K562 (cell line): ENCODE results near the gene CNNM2. TPM values are rescaled to one million over a fixed set of nuclear protein-coding genes. Genes with fewer than 3 reads are reported as not detected.

Experiments used
- ATF7 ChIP-seq: fragments of 450-650 bp; IDR thresholded peaks from 2 replicates; pipeline ENCODE4 v1.7.1; 2014; ENCODE audit warnings: mild to moderate bottlenecking, moderate library complexity
- CTBP1 ChIP-seq: fragments of 450-650 bp; IDR thresholded peaks from 2 replicates; pipeline ENCODE4 v1.6.1; 2016; ENCODE audit warnings: borderline replicate concordance
- GABPB1 ChIP-seq: sonication (generic); formaldehyde crosslinking; IDR thresholded peaks from 2 replicates; pipeline ENCODE4 v1.8.0; 2022; ENCODE audit warnings: mild to moderate bottlenecking, missing genetic modification reagents
- HNRNPLL ChIP-seq: fragments of 200-400 bp; formaldehyde crosslinking; IDR thresholded peaks from 2 replicates; pipeline ENCODE4 v1.6.1; 2017; ENCODE audit warnings: low read length, low read depth, mild to moderate bottlenecking; ENCODE audit not compliant: poor library complexity, severe bottlenecking
- KAT2B ChIP-seq: IDR thresholded peaks from one replicate; pipeline ENCODE4 v1.6.1; 2012; ENCODE audit warnings: low read depth, mild to moderate bottlenecking, control low read depth, inconsistent platforms, low read length, moderate library complexity
- MGA ChIP-seq: fragments of 450-650 bp; IDR thresholded peaks from 2 replicates; pipeline ENCODE4 v1.6.1; 2016; ENCODE audit warnings: mild to moderate bottlenecking, moderate library complexity
- NEUROD1 ChIP-seq: fragments of 150-350 bp; IDR thresholded peaks from 2 replicates; pipeline ENCODE4 v1.6.1; 2014; ENCODE audit warnings: borderline replicate concordance, low read length, low read depth; ENCODE audit not compliant: partially characterized antibody
- SIN3B ChIP-seq: fragments of 450-650 bp; IDR thresholded peaks from 2 replicates; pipeline ENCODE4 v1.6.1; 2017; ENCODE audit warnings: low read depth, mild to moderate bottlenecking, moderate library complexity
- TAF7 ChIP-seq: fragments of 450-650 bp; IDR thresholded peaks from 2 replicates; pipeline ENCODE4 v1.6.1; 2016; ENCODE audit warnings: missing genetic modification characterization, missing compliant biosample characterization
- YY1 ChIP-seq, 3 experiments: IDR thresholded peaks; 2 replicates each; pipeline ENCODE4 v1.6.1; 2011; ENCODE audit warnings: low read length in 2 of 3, mild to moderate bottlenecking in 2 of 3, moderate library complexity in 2 of 3, borderline replicate concordance in 1 of 3, control low read depth in 1 of 3, low read depth in 1 of 3; ENCODE audit not compliant: insufficient read depth in 3 of 3, insufficient replicate concordance in 2 of 3, control insufficient read depth in 1 of 3, insufficient read length in 1 of 3; ENCODE audit errors: extremely low read depth in 1 of 3
- polyA plus RNA-seq, 8 experiments: library from polyadenylated mRNA; depleted of rRNA in 4 of 8; stranded (reverse) in 5 of 8; unstranded in 3 of 8; fragments of >200 nt; fragmentation: Nextera tagmentation in 2 of 8; fragmentation: Illumina TruSeq in 1 of 8; extraction: Ambion mirVana in 2 of 8; extraction: Trizol in 1 of 8; gene quantifications; 2 replicates each; pipeline versions ENCODE4 v1.2.1 to v1.2.3, GENCODE V29; 2011 to 2014; ENCODE audit warnings: inconsistent platforms in 1 of 8, missing spikeins in 1 of 8
- total RNA-seq, 7 experiments: library from RNA; depleted of rRNA in 6 of 7; stranded (reverse); fragments of >200 nt in 6 of 7; fragmentation: Illumina TruSeq in 2 of 7; extraction: Trizol in 2 of 7; gene quantifications; 2 replicates each; pipeline versions ENCODE4 v1.2.1 to v1.2.3, GENCODE V29; 2011 to 2021; ENCODE audit warnings: low replicate concordance in 1 of 7
- TF ChIP-seq, protein P1 (sequence below), 3 experiments: fragments of 200-800 bp in 1 of 3; sonication (Bioruptor generic) in 1 of 3; sonication (generic) in 1 of 3; formaldehyde crosslinking in 1 of 3; IDR thresholded peaks; 2 replicates each; pipeline versions ENCODE4 v1.6.1 to v1.8.0; 2016 to 2022; ENCODE audit warnings: mild to moderate bottlenecking in 2 of 3, missing compliant biosample characterization in 2 of 3, missing genetic modification characterization in 2 of 3, missing genetic modification reagents in 1 of 3

CNNM2 gene
- total and polyA plus RNA-seq, 9 of the 15 experiments (the other 6 are each of a cell fraction or from before 2014, with no cell fraction given): 0.21 to 5.0 (median 1.3) TPM

DNA sequence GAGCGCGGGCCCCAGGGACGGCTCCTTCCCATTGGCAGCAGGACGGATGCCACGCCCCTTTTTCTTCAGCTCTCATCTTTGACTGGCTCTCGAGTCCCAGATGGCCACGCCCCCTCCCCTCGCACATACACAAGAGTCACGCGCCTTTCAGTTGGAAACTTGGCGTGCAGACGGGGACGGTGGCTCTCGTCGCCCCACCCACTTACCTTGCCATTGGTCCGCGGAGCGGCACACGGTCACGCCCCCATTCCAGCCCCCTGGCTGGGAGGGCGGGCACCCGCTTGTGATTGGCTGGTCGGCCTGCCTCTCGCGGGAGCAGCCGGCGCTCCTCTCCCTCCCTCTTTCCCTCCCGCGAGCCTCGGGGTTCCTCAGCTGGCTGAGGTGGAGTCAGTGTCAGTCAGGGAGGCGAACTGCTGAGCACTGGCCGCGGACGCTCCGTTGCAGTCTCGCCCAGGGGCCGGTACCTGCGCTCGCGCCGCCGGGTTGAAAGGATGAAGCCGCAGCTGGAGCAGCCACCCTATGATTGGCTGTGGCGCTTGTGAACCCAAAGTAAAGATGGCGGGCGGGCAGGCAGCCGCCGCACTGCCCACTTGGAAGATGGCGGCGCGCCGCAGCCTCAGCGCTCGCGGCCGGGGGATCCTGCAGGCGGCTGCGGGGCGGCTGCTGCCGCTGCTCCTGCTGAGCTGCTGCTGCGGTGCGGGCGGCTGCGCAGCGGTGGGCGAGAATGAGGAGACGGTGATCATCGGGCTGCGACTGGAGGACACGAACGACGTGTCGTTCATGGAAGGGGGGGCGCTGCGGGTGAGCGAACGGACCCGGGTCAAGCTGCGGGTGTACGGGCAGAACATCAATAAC, at the start of gene CNNM2 (continued):
- TF ChIP-seq, protein P1, sequence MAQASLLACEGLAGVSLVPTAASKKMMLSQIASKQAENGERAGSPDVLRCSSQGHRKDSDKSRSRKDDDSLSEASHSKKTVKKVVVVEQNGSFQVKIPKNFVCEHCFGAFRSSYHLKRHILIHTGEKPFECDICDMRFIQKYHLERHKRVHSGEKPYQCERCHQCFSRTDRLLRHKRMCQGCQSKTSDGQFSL (CRISPR knock-in tag; IDR thresholded peaks at IDR 0.05): peak; percentile 72; the same call in 1 of the 2 replicates
- TF ChIP-seq, protein P1 (tag; IDR thresholded peaks at IDR 0.05): peak in 1 of 2 experiments; percentile 58; a peak in 1 of 4 replicates
- no peak for TF ChIP-seq KAT2B
- TF ChIP-seq MGA: peak; percentile 82
- TF ChIP-seq YY1 (IDR thresholded peaks at IDR 0.05; ENCODE audit: borderline replicate concordance in 1 of 3, control insufficient read depth in 1 of 3, extremely low read depth in 1 of 3, insufficient read depth in 3 of 3, insufficient read length in 1 of 3, insufficient replicate concordance in 2 of 3, low read depth in 1 of 3, low read length in 2 of 3): peak; percentile 97 to 99 (median 99)
- TF ChIP-seq NEUROD1: peak; percentile 67
- peak; percentile 69 for TF ChIP-seq HNRNPLL
- peak; percentile 75 for TF ChIP-seq SIN3B
- peak; percentile 57; the same call in 1 of the 2 replicates for TF ChIP-seq CTBP1
- peak; percentile 29; the same call in 1 of the 2 replicates for TF ChIP-seq TAF7 (tag)
- TF ChIP-seq GABPB1 (CRISPR knock-in tag): peak; percentile 37; the same call in 1 of the 2 replicates
- TF ChIP-seq ATF7: peak; percentile 49; the same call in 1 of the 2 replicates
